MCF 10A (cell line): ENCODE measurements around the gene PPM1L. TPM values are rescaled to one million over a fixed set of nuclear protein-coding genes. Genes with fewer than 3 reads are reported as not detected.
A peak's percentile ranks its signal among the peaks of the same experiment; 100 is the strongest.

Source experiments
- BruUV-seq: library from RNA; stranded (reverse); fragments of 400-500 nt; replicated peaks from 2 replicates; lab custom pipeline; 2021; lab: Mats Ljungman, UMichigan
- CTCF ChIA-PET: fragments of 300-600 bp; sonication (Branson Sonifier 250); formaldehyde crosslinking; extraction: SDS; loops from one replicate; lab custom pipeline; 2021; ENCODE audit warnings: antibody characterized with exemption, inconsistent platforms; lab: Yijun Ruan, JAX
- POLR2A ChIA-PET: fragments of 300-600, 350-650 bp; sonication (Branson Sonifier 250); formaldehyde crosslinking; extraction: SDS; loops from one replicate; lab custom pipeline; 2020; ENCODE audit warnings: antibody characterized with exemption, inconsistent platforms; lab: Yijun Ruan, JAX
- DNase-seq: peaks from one replicate; pipeline ENCODE4 v3.0.0-alpha.2; 2018; ENCODE audit not compliant: unreplicated experiment
- H3K27ac Mint-ChIP-seq: one replicate; pipeline ENCODE4 v1.8.0; 2022; ENCODE audit warnings: mild to moderate bottlenecking, low read depth, mixed read lengths; ENCODE audit not compliant: unreplicated experiment
- H3K27me3 Mint-ChIP-seq: one replicate; pipeline ENCODE4 v1.8.0; 2022; ENCODE audit warnings: mixed read lengths; ENCODE audit not compliant: insufficient read depth, unreplicated experiment
- H3K36me3 Mint-ChIP-seq: one replicate; pipeline ENCODE4 v1.8.0; 2022; ENCODE audit warnings: mild to moderate bottlenecking, moderate library complexity, mixed read lengths; ENCODE audit not compliant: insufficient read depth, unreplicated experiment
- H3K4me1 Mint-ChIP-seq: one replicate; pipeline ENCODE4 v1.8.0; 2022; ENCODE audit warnings: mixed read lengths; ENCODE audit not compliant: insufficient read depth, unreplicated experiment
- H3K4me3 Mint-ChIP-seq: one replicate; pipeline ENCODE4 v1.8.0; 2022; ENCODE audit warnings: mild to moderate bottlenecking, moderate library complexity, mixed read lengths; ENCODE audit not compliant: unreplicated experiment
- H3K9me3 Mint-ChIP-seq: one replicate; pipeline ENCODE4 v1.8.0; 2022; ENCODE audit warnings: mixed read lengths; ENCODE audit not compliant: unreplicated experiment
- CTCF ChIP-seq: fragments of 200-600 bp; IDR thresholded peaks from one replicate; pipeline ENCODE4 v1.8.0; 2022; ENCODE audit warnings: antibody characterized with exemption, mild to moderate bottlenecking; ENCODE audit not compliant: unreplicated experiment
- intact Hi-C: fragments of 100-400 bp; cut with micrococcal nuclease; formaldehyde crosslinking; loops from 2 replicates; pipeline ENCODE4 v1.14.1; 2022
- total RNA-seq: library from RNA; stranded (reverse); gene quantifications from 2 replicates; pipeline ENCODE4 v1.2.3, GENCODE V29; 2022

PPM1L gene
- total RNA-seq, 1 experiment from 2014 or later, result 2.1 TPM

DNA sequence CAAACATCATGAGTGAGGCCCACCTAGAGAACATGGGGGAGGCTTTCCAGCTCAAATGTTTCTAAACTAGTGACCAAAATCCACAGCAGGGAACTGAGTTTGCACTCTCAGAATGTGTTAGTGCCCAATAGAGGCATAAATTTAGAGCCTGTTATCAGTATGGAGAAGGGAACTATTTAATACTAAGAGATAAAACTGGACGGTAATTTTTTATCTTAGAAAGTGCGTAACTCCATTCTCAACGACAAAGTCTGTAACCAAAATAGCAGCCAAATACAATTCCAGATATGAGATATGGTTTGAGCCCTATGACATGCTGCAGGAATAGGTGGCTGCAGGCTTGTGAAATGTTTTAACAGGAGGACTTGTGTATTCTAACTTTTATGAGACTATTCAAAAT, 345.6 kb downstream of the PPM1L start:
- no peak for DNase-seq
- CTCF ChIA-PET, result interaction anchor here (0.5 to 1.1 kb wide), 4 partner anchors 13 to 1069 kb away, joined by 3 read pairs; no protein-coding TSS in a partner anchor
- BruUV-seq, result no TSS peak
- POLR2A ChIA-PET, result interaction anchor here (0.6 to 1.1 kb wide), 3 partner anchors 12 to 169 kb away, joined by 3 to 5 read pairs (median 3); partner anchors contain the start of gene NMD3
- intact Hi-C loops, result no loop called here
- H3K9me3 Mint-ChIP-seq, result no peaks in the 10 kb centered on the region
- no peak overlapping the region for H3K4me3 Mint-ChIP-seq
- TF ChIP-seq CTCF, result no peak
- H3K27ac Mint-ChIP-seq, result no peak overlapping the region
- no peaks in the 10 kb centered on the region for H3K4me1 Mint-ChIP-seq
- H3K27me3 Mint-ChIP-seq, result no peaks in the 10 kb centered on the region
- peaks cover 3% of the 10 kb centered on the region for H3K36me3 Mint-ChIP-seq

DNA sequence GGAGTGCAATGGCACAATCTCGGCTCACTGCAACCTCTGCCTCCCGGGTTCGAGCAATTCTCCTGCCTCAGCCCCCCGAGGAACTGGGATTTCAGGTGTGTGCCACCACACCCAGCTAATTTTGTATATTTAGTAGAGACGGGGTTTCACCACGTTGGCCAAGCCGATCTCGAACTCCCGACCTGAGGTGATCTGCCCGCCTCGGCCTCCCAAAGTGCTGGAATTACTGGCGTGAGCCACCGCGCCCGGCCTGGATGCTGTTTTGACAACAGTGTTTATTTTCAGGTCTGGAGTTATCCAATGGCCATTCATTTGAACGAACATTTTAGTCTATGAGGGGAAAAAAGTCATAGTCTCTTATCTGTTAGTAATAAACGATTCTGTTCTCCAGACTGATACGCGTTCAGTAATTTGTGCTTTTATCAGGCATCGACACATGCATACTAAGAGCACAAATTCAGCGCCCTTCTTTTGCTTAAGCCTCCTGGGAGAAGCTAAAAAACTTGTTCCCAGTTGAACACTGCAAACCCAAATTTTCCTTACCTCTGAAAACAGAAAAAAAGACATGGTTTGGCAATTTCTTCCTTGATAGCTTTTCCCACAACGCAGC, 347.9 kb downstream of the PPM1L start:
- Mint-ChIP-seq H3K9me3 (no peaks in the 10 kb centered on the region), H3K27ac (peak overlapping the region; percentile 33), H3K4me1 (peaks cover 11% of the 10 kb centered on the region), H3K27me3 (no peaks in the 10 kb centered on the region), H3K4me3 (peak overlapping the region; percentile 69), H3K36me3 (no peaks in the 10 kb centered on the region)
- TF ChIP-seq CTCF, result no peak
- BruUV-seq, result TSS peak; percentile 50
- no peak for DNase-seq
- ChIA-PET CTCF (interaction anchor here (0.6 kb wide), 1 partner anchor 916 kb away, joined by 3 read pairs; no protein-coding TSS in a partner anchor), POLR2A (interaction anchor here (0.8 to 1.1 kb wide), 2 partner anchors 10 to 29 kb away, joined by 3 read pairs; no protein-coding TSS in a partner anchor)
- intact Hi-C loops, result no loop called here

DNA sequence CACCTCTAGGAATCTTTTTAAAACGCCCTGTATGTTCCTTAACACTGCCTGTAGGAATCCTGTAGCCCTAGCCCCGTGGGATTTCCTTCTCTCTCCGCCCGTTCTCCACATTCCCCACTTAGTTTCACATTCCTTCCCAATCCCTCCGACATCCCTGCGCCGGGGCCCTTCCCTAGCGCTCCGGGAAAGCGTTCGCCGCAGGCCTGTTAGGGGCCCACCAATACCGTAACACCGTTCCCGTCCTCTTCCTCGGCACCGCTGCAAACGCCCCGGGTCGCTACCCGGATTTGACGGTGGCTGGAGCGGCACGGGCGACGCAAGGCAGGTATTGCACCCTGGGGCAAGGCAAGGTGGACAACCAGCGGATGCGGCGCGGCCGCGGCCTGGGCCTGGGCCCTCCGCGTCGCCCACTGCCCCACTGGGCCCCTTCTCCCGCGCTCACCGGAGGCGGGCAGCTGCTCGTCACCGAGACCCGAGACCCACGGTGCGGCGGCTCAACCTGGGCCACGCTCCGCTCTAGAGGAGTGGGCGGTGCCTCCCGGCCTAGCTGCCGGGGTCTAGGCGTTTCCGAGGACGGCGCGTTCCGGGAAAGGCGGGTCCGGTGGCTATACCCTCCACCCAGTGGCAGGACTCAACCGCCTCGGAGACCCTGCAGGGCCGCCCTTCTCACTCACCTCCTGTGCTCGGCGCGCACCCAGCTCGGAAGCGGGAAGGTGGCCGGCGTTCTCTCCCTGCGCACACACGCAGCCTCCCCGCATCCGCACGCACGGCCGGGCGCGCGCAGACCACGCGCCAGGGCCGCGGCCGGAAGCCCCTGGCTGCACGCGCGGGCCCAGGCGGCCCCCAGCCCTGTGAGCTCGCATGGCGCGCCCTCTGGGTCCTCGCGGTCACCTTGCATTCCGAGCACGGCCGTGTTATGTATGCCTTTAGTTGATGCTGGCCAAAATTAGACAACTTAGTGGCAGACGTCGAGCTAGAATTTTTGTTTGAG, 348.8 kb downstream of the PPM1L start, which contains the start of gene B3GALNT1:
B3GALNT1 (minus strand) TSS at position 789 of the 991 bp plus-strand sequence. CDS start 18,595 bp downstream, outside the sequence.
- Mint-ChIP-seq H3K9me3 (no peaks in the 10 kb centered on the region), H3K27ac (peak within 1 kb of the TSS; percentile 33), H3K4me1 (peaks cover 12% of the 10 kb centered on the region), H3K27me3 (no peaks in the 10 kb centered on the region), H3K4me3 (peak within 1 kb of the TSS; percentile 69), H3K36me3 (no peaks in the 10 kb centered on the region)
- peak; percentile 40 for DNase-seq
- BruUV-seq, result no TSS peak
- ChIA-PET POLR2A (no interaction called here), CTCF (interaction anchor here (0.6 kb wide), 1 partner anchor 42 kb away, joined by 3 read pairs; no protein-coding TSS in a partner anchor)
- TF ChIP-seq CTCF, result no peak
- intact Hi-C loops, result no loop called here
